KMS-11 (cell line): ENCODE measurements around the gene CELF2.

Experiments
- H2AFZ ChIP-seq: fragments of 200-600 bp; sonication (generic); 2 replicates; pipeline ENCODE4 v1.6.1; 2016; ENCODE audit warnings: antibody characterized with exemption, mixed run types, low read depth
- H3K27ac ChIP-seq: fragments of 200-600 bp; sonication (generic); 2 replicates; pipeline ENCODE4 v1.6.1; 2016; ENCODE audit warnings: mild to moderate bottlenecking, mixed run types
- H3K27me3 ChIP-seq: fragments of 200-600 bp; sonication (generic); 2 replicates; pipeline ENCODE4 v1.6.1; 2017; ENCODE audit warnings: mild to moderate bottlenecking, low read depth, mixed run types, moderate library complexity; ENCODE audit not compliant: insufficient read depth
- H3K36me3 ChIP-seq: fragments of 200-600 bp; sonication (generic); 2 replicates; pipeline ENCODE4 v1.6.1; 2017; ENCODE audit warnings: mild to moderate bottlenecking, mixed run types; ENCODE audit not compliant: insufficient read depth
- H3K4me1 ChIP-seq: fragments of 200-600 bp; sonication (generic); 2 replicates; pipeline ENCODE4 v1.6.1; 2016; ENCODE audit warnings: mild to moderate bottlenecking, low read depth, mixed run types; ENCODE audit not compliant: poor library complexity, severe bottlenecking
- H3K4me2 ChIP-seq: fragments of 200-600 bp; sonication (generic); 2 replicates; pipeline ENCODE4 v1.7.0; 2016; ENCODE audit warnings: mild to moderate bottlenecking, mixed run types
- H3K4me3 ChIP-seq: fragments of 200-600 bp; sonication (generic); IDR thresholded peaks from 2 replicates; pipeline ENCODE4 v1.6.1; 2017; ENCODE audit warnings: low read depth, low read length, mixed read lengths; ENCODE audit not compliant: insufficient read depth
- H3K79me2 ChIP-seq: fragments of 200-600 bp; sonication (generic); 2 replicates; pipeline ENCODE4 v1.6.1; 2016; ENCODE audit warnings: low read depth, mixed run types; ENCODE audit not compliant: insufficient read depth
- H3K9ac ChIP-seq: fragments of 200-600 bp; sonication (generic); 2 replicates; pipeline ENCODE4 v1.6.1; 2016; ENCODE audit warnings: mild to moderate bottlenecking, mixed run types
- H4K20me1 ChIP-seq: fragments of 200-600 bp; sonication (generic); 2 replicates; pipeline ENCODE4 v1.6.1; 2016; ENCODE audit warnings: mild to moderate bottlenecking, mixed run types; ENCODE audit not compliant: insufficient read depth
- CTCF ChIP-seq: fragments of 200-600 bp; sonication (generic); conservative IDR thresholded peaks from 2 replicates; pipeline ENCODE4 v1.6.1; 2017; ENCODE audit warnings: low read depth, mild to moderate bottlenecking, antibody characterized with exemption, low read length, moderate library complexity, mixed read lengths

The CELF2 gene

GRCh38 chr10:11152801-11153200 lies 135.1 kb downstream of the CELF2 start:
- no peaks in the 10 kb centered on the region for H4K20me1 ChIP-seq
- H3K9ac ChIP-seq = no peak overlapping the region
- no peaks in the 10 kb centered on the region for H3K36me3 ChIP-seq
- H3K27me3 ChIP-seq = no peaks in the 10 kb centered on the region
- no peak overlapping the region for H3K4me2 ChIP-seq
- H3K4me1 ChIP-seq = peaks cover 13% of the 10 kb centered on the region
- no peak for TF ChIP-seq CTCF
- no peaks in the 10 kb centered on the region for H3K79me2 ChIP-seq
- no peak overlapping the region for H2AFZ ChIP-seq
- no peak overlapping the region for H3K27ac ChIP-seq
- H3K4me3 ChIP-seq = no peak overlapping the region

- no peak for TF ChIP-seq CTCF
- Histone ChIP-seq H3K27me3 (no peaks in the 10 kb centered on the region), H3K9ac (no peak overlapping the region), H3K79me2 (no peaks in the 10 kb centered on the region), H3K27ac (no peak overlapping the region), H4K20me1 (no peaks in the 10 kb centered on the region), H3K36me3 (no peaks in the 10 kb centered on the region), H3K4me1 (peaks cover 11% of the 10 kb centered on the region), H2AFZ (no peak overlapping the region), H3K4me3 (no peak overlapping the region), H3K4me2 (no peak overlapping the region)
These were observed 135.6 kb downstream of the CELF2 start for GRCh38 chr10:11153245-11153644.

GRCh38 chr10:11153766-11154165 lies 136.1 kb downstream of the CELF2 start:
- Histone ChIP-seq H3K36me3 (no peaks in the 10 kb centered on the region), H4K20me1 (no peaks in the 10 kb centered on the region), H2AFZ (no peak overlapping the region), H3K9ac (no peak overlapping the region), H3K4me2 (no peak overlapping the region), H3K27me3 (no peaks in the 10 kb centered on the region), H3K4me3 (no peak overlapping the region), H3K79me2 (no peaks in the 10 kb centered on the region), H3K27ac (no peak overlapping the region), H3K4me1 (peaks cover 11% of the 10 kb centered on the region)
- no peak for TF ChIP-seq CTCF

GRCh38 chr10:11154333-11154732 lies 136.7 kb downstream of the CELF2 start:
- H3K36me3 ChIP-seq = no peaks in the 10 kb centered on the region
- no peak overlapping the region for H3K4me2 ChIP-seq
- no peak overlapping the region for H3K9ac ChIP-seq
- no peaks in the 10 kb centered on the region for H3K79me2 ChIP-seq
- TF ChIP-seq CTCF = no peak
- H3K4me3 ChIP-seq = no peak overlapping the region
- no peaks in the 10 kb centered on the region for H4K20me1 ChIP-seq
- H3K27me3 ChIP-seq = no peaks in the 10 kb centered on the region
- H2AFZ ChIP-seq = no peak overlapping the region
- no peak overlapping the region for H3K27ac ChIP-seq
- peaks cover 11% of the 10 kb centered on the region for H3K4me1 ChIP-seq
